ENCODE results near the gene DEGS1. TPM values are rescaled to one million over a fixed set of nuclear protein-coding genes. Genes with fewer than 3 reads are reported as not detected.

Gene DEGS1
- total RNA-seq: 77.1 TPM

- peak; percentile 92 for DNase-seq
These were observed at the start of gene DEGS1 for GRCh38 chr1:224182866-224183590. Gene DEGS1 (plus strand): TSS chr1:224183240. CDS start chr1:224183337, 97 bp downstream.

- DNase-seq: no peak
These were observed 49.2 kb upstream of the DEGS1 start for GRCh38 chr1:224133741-224134299.

GRCh38 chr1:224137518-224137917 is 45.5 kb upstream of the DEGS1 start:
- DNase-seq: no peak

- DNase-seq: no peak
These were observed 44.8 kb upstream of the DEGS1 start for GRCh38 chr1:224138198-224138597.

- no peak for DNase-seq
These were observed 41.3 kb upstream of the DEGS1 start for GRCh38 chr1:224141693-224142092.

GRCh38 chr1:224149709-224150108 is 33.3 kb upstream of the DEGS1 start:
- no peak for DNase-seq

GRCh38 chr1:224151117-224151516 is 31.9 kb upstream of the DEGS1 start:
- no peak for DNase-seq

GRCh38 chr1:224157316-224157715 is 25.7 kb upstream of the DEGS1 start:
- DNase-seq: no peak

GRCh38 chr1:224159541-224159940 is 23.5 kb upstream of the DEGS1 start:
- no peak for DNase-seq

- no peak for DNase-seq
These were observed 22.8 kb upstream of the DEGS1 start for GRCh38 chr1:224160171-224160682.

GRCh38 chr1:224162768-224163167 is 20.3 kb upstream of the DEGS1 start:
- no peak for DNase-seq

- DNase-seq: no peak
These were observed 19.7 kb upstream of the DEGS1 start for GRCh38 chr1:224163311-224163710.

GRCh38 chr1:224168859-224169380 is 14.1 kb upstream of the DEGS1 start:
- DNase-seq: peak; percentile 21

GRCh38 chr1:224169718-224170270 is 13.2 kb upstream of the DEGS1 start:
- DNase-seq: no peak

GRCh38 chr1:224170343-224170742 is 12.7 kb upstream of the DEGS1 start:
- DNase-seq: no peak

- no peak for DNase-seq
These were observed 12.1 kb upstream of the DEGS1 start for GRCh38 chr1:224170748-224171478.

- no peak for DNase-seq
These were observed 10.8 kb upstream of the DEGS1 start for GRCh38 chr1:224172229-224172628.

GRCh38 chr1:224173523-224173922 is 9.5 kb upstream of the DEGS1 start:
- peak; percentile 63 for DNase-seq

- peak; percentile 31 for DNase-seq
These were observed 7.4 kb upstream of the DEGS1 start for GRCh38 chr1:224175617-224176016.

- no peak for DNase-seq
These were observed 5.6 kb upstream of the DEGS1 start for GRCh38 chr1:224177356-224177999.

- DNase-seq: no peak
These were observed 4.1 kb upstream of the DEGS1 start for GRCh38 chr1:224178894-224179293.

All from tongue (tissue), 2 donors.